ENCODE measurements around the gene RAB1A.

Gene RAB1A

DNA sequence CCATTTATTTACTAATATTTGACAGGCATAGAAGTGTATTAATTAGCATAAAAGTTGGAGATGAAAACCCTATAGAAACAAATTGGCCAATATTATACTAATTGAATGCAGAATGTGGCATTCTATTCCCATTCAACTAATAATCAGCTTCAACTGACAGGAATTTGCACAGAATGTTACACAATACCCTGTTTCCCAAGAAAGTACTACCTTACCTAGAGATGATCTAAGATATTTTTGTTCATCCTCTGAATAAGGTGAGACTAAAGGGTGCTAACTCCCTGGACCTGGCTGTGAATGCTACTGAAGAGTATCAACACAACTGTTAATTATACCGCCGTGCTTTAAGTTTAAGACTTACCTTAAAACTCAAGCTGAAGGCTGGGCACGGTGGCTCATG is 44.8 kb downstream of the RAB1A start:
- no peaks in the 10 kb centered on the region for H3K4me1 ChIP-seq (ENCODE audit: low read length)
- H3K9me2 ChIP-seq (replicated peaks; ENCODE audit: insufficient read depth, low read length): no peaks in the 10 kb centered on the region
- H3K36me3 ChIP-seq (replicated peaks; ENCODE audit: insufficient read depth, low read length): peaks cover 13% of the 10 kb centered on the region
- TF ChIP-seq CTCF (IDR thresholded peaks at IDR 0.05; ENCODE audit: low read length) (no peak), EZH2 (optimal IDR thresholded peaks at IDR 0.05; ENCODE audit: low read depth, low read length) (no peak), EZH2phosphoT487 (IDR thresholded peaks at IDR 0.05; ENCODE audit: low read length) (no peak)
- no peak overlapping the region for H2AFZ ChIP-seq (ENCODE audit: low read length)
- no peaks in the 10 kb centered on the region for H3K9me3 ChIP-seq (replicated peaks; ENCODE audit: insufficient read depth, low read length)
- no peaks in the 10 kb centered on the region for H3F3A ChIP-seq (ENCODE audit: insufficient read depth, low read length)
- H3K79me2 ChIP-seq (ENCODE audit: low read length): peaks cover 28% of the 10 kb centered on the region
- H3K4me3 ChIP-seq (ENCODE audit: low read length): no peak overlapping the region
- H3K27me3 ChIP-seq (replicated peaks; ENCODE audit: insufficient read depth, low read length): no peaks in the 10 kb centered on the region
- DNase-seq: no peak
- H3K9ac ChIP-seq (ENCODE audit: low read length): no peak overlapping the region
- no peak overlapping the region for H3K4me2 ChIP-seq (ENCODE audit: low read depth, low read length)
- H4K20me1 ChIP-seq (ENCODE audit: insufficient read depth, low read length): no peaks in the 10 kb centered on the region
- no peak overlapping the region for H3K27ac ChIP-seq (ENCODE audit: low read length)

DNA sequence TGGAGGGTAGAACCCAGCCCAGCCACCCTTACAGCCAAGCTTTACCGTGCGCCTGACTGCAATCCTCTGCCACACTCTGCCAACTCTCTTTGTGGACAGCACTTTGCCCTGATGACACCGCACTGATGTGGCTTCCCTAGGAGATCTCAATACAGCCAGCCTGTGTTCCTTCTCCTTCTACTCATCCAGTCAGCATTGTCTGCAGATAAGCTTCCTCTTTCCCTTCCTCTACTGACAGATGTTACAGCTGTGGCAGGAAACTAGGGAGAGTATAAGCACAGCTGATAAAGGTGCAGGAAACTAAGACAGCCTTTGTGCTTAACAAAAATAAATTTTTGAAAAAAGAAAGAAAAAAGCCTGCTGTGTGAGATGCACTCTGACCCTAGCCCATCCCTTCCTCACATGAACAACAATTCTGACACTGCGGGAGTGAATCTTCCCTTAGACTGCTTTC is 48.6 kb downstream of the RAB1A start:
- Histone ChIP-seq H4K20me1 (ENCODE audit: insufficient read depth, low read length) (no peaks in the 10 kb centered on the region), H3K27me3 (replicated peaks; ENCODE audit: insufficient read depth, low read length) (no peaks in the 10 kb centered on the region), H3K9ac (ENCODE audit: low read length) (no peak overlapping the region), H3K9me3 (replicated peaks; ENCODE audit: insufficient read depth, low read length) (no peaks in the 10 kb centered on the region), H3K4me2 (ENCODE audit: low read depth, low read length) (no peak overlapping the region), H3K79me2 (ENCODE audit: low read length) (0 out of 2 replicates have a peak, but pooled peaks cover 5% of the 10 kb centered on the region), H3K9me2 (replicated peaks; ENCODE audit: insufficient read depth, low read length) (no peaks in the 10 kb centered on the region), H3K4me1 (ENCODE audit: low read length) (no peaks in the 10 kb centered on the region), H3K4me3 (ENCODE audit: low read length) (no peak overlapping the region), H2AFZ (ENCODE audit: low read length) (no peak overlapping the region), H3K27ac (ENCODE audit: low read length) (no peak overlapping the region), H3F3A (ENCODE audit: insufficient read depth, low read length) (no peaks in the 10 kb centered on the region), H3K36me3 (replicated peaks; ENCODE audit: insufficient read depth, low read length) (peaks cover 13% of the 10 kb centered on the region)
- no peak for DNase-seq
- TF ChIP-seq EZH2phosphoT487 (IDR thresholded peaks at IDR 0.05; ENCODE audit: low read length): no peak
- no peak for TF ChIP-seq CTCF (IDR thresholded peaks at IDR 0.05; ENCODE audit: low read length)
- no peak for TF ChIP-seq EZH2 (optimal IDR thresholded peaks at IDR 0.05; ENCODE audit: low read depth, low read length)

DNA sequence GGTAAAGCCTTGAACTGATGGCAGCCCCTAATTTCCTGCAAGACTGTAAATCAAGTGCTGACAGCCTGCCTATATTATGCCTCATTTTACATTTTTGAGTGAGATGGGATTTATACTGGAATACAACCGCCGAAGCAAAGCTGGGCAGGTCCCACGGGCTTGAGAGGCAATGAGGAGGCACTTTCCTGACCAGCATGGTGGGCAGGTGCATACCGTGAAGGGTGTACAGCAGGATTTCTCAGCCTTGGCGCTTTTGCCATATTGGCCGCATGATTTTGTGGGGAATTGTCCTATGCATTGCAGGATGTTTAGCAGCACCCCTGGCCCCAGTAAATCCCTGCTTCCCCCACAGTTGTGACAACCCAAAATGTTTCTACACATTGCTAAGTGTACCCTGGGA is 50.9 kb downstream of the RAB1A start:
- no peak overlapping the region for H3K4me3 ChIP-seq (ENCODE audit: low read length)
- H3K9me3 ChIP-seq (replicated peaks; ENCODE audit: insufficient read depth, low read length): no peaks in the 10 kb centered on the region
- no peaks in the 10 kb centered on the region for H3K27me3 ChIP-seq (replicated peaks; ENCODE audit: insufficient read depth, low read length)
- no peak for DNase-seq
- no peaks in the 10 kb centered on the region for H3K9me2 ChIP-seq (replicated peaks; ENCODE audit: insufficient read depth, low read length)
- peaks cover 5% of the 10 kb centered on the region; the same call in 1 of the 2 replicates for H3K4me1 ChIP-seq (ENCODE audit: low read length)
- TF ChIP-seq EZH2 (optimal IDR thresholded peaks at IDR 0.05; ENCODE audit: low read depth, low read length) (no peak), EZH2phosphoT487 (IDR thresholded peaks at IDR 0.05; ENCODE audit: low read length) (no peak), CTCF (IDR thresholded peaks at IDR 0.05; ENCODE audit: low read length) (no peak)
- H3K36me3 ChIP-seq (replicated peaks; ENCODE audit: insufficient read depth, low read length): peaks cover 8% of the 10 kb centered on the region; the same call in 1 of the 2 replicates
- H3K79me2 ChIP-seq (ENCODE audit: low read length): no peaks in the 10 kb centered on the region
- no peak overlapping the region for H3K4me2 ChIP-seq (ENCODE audit: low read depth, low read length)
- H2AFZ ChIP-seq (ENCODE audit: low read length): no peak overlapping the region
- H4K20me1 ChIP-seq (ENCODE audit: insufficient read depth, low read length): no peaks in the 10 kb centered on the region
- H3F3A ChIP-seq (ENCODE audit: insufficient read depth, low read length): 0 out of 2 replicates have a peak, but pooled peaks cover 4% of the 10 kb centered on the region
- H3K27ac ChIP-seq (ENCODE audit: low read length): no peak overlapping the region
- H3K9ac ChIP-seq (ENCODE audit: low read length): no peak overlapping the region

Data from MM.1S (cell line).